GM12892 (cell line): ENCODE results near the gene ANO2.

Experiments
- POLR2A ChIP-seq: IDR thresholded peaks from 2 replicates; pipeline ENCODE4 v1.6.1; 2011; ENCODE audit warnings: low read depth, low read length, control low read depth
- TAF1 ChIP-seq: IDR thresholded peaks from 2 replicates; pipeline ENCODE4 v1.6.1; 2011; ENCODE audit warnings: low read depth, mild to moderate bottlenecking, control low read depth, low read length, borderline replicate concordance

DNA sequence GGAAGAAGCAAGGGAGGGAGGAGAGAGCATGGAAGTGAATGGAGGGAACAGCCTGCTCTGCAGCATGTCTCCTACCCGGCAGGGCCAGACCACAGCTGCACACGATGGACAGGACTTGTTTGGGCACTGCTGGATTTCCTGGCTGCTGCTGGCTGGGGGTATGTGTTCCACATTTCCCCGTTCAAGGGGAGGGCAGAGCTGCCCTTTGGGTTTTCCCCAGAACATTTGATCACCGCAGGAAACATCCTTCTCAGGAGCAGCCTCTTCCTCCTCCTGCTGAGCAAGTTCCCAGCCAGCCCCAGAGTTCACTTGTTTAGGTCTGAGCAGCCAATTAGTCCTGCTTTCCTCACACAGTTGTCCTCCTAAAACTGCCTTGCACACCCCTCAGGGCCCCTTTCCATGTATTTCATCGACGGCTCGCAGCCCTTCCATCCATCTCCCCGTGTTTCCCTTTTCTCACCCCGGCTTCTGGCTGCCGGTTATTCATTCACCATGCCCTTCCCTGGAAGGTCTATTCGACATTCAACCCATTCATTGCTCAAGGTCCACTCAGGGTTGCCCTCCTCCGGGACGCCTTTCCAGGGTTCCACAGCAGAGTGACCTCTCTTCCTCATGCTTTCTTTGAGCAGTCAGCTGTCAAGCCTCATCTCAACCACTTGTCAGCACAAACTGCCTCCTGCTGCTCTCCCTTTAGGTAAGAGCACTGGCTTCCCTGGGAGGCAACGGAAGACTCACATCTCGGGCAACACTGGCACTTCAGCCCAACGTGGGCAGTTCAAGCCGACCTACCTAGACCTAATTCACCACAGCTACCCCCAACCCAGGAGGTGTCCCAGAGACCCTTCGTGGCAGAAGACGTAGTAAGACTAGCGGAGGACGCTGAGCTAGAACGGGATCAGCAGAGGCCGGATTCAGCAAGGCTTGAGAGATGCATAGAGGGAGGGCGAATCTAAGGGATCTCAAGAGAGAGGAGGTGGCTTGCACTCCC, 20.1 kb upstream of the ANO2 start:
- TF ChIP-seq POLR2A (no peak), TAF1 (no peak)
